GM18498 (cell line): Measurements from ENCODE around the gene ARPC1B.

Experiments
- ATAC-seq: cut with Tn5 transposase; IDR thresholded peaks from one replicate; pipeline ENCODE4 v1.9.1; 2021; ENCODE audit warnings: mild to moderate bottlenecking, moderate library complexity; ENCODE audit not compliant: unreplicated experiment

Gene ARPC1B

DNA sequence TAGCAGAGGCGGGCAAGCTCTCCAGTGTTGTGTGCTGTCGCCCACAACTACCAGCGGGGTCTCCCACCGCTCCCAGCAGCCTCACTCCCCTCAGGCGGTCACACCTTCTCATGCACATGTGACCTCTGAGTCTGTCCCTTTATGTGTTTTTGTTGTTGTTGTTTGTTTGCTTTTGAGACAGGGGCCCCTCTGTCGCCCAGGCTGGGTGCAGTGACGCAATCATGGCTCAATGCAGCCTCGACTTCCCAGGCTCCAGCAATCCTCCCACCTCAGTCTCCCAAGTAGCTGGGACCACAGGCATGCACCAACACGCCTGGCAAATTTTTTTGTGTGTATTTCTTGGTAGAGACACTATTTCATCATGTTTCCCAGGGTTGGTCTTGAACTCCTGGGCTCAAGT, 65.7 kb downstream of the ARPC1B start:
- no peak for ATAC-seq
